Stimulated activated CD8-positive, alpha-beta memory T cell treated with anti-CD3 and anti-CD28 coated beads, Interleukin-4, amount 100 ng/mL, for 1 hour (primary cell): ENCODE data around the gene CSNK1E.
"Not testable (repeated sequence)": the region's sequence is repeated elsewhere in the genome, so short reads cannot be mapped to it uniquely, and the experiment has no call there.

Experiments
- DNase-seq, 2 donors: peaks; one replicate each; pipeline ENCODE4 v3.0.0-alpha.2; 2020; ENCODE audit warnings: low read depth in 2 of 2, low spot score in 1 of 2

Gene CSNK1E

GRCh38 chr22:38317122-38317994 lies at the start of gene CSNK1E:
Gene CSNK1E, minus strand, starts transcription at chr22:38317433. Its CDS starts 3,276 bp downstream, at chr22:38314157.
- DNase-seq: peak in 1 of 2 donors; percentile 45

DNA sequence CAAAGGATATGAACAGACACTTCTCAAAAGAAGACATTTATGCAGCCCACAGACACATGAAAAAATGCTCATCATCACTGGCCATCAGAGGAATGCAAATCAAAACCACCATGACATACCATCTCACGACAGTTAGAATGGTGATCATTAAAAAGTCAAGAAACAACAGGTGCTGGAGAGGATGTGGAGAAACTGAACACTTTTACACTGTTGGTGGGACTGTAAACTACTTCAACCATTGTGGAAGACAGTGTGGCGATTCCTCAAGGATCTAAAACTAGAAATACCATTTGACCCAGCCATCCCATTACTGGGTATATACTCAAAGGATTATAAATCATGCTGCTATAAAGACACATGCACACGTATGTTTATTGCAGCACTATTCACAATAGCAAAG lies 48.6 kb upstream of the CSNK1E start:
- not testable (repeated sequence) for DNase-seq

GRCh38 chr22:38365174-38365573 lies 47.9 kb upstream of the CSNK1E start:
- not testable (repeated sequence) for DNase-seq

GRCh38 chr22:38360560-38360959 lies 43.3 kb upstream of the CSNK1E start:
- DNase-seq: not testable (repeated sequence)

DNA sequence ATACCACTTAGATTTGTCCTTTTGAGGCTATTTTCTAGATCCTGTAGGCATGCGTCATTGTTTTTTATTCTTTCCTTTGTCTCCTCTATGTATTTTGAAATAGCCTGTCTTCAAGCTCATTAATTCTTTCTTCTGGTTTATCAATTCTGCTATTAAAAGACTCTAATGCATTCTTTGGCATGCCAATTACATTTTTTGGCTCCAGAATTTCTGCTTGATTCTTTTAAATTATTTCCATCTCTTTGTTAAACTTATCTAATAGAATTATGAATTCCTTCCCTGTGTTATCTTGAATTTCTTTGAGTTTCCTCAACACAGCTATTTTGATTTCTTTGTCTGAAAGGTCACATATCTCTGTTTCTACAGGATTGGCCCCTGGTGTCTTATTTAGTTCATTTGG lies 42.6 kb upstream of the CSNK1E start:
- not testable (repeated sequence) for DNase-seq

DNA sequence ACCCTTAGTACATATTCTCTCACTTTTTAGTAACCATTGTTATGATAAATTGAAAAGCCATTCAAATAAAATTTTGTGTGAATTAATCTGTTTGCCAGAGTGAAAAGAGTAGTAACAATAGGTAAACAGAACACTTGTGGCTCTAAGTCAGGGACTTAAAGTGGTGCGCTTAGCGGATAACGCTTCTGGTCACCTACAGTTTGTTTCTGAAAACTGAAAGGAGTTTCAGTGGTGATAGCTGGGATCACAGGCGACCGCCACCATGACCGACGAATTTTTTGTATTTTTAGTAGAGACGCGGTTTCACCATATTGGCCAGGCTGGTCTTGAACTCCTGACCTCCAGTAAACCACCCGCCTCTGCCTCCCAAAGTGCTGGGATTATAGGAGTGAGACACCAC lies 40.7 kb upstream of the CSNK1E start:
- DNase-seq: not testable (repeated sequence)

GRCh38 chr22:38355275-38355674 lies 38.0 kb upstream of the CSNK1E start:
- DNase-seq: no peak

DNA sequence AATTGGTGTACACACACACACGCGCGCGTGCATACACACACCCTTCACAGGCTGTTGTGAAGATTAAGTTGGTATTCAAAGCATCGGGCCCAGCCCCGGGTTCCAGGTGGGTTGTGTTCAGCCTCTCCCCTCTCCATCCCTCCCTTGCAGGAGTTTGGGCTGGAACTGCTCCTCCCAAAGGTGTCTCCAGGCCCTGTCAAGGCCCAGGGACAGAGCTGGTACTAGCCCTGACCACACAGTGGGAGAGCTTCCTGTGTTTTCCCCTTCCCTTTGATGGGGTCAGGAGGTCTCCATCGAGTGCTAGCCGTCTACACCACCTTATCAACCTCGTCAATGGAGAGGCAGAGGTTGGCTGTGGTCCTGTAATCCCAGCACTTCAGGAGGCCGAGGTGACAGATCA lies 36.5 kb upstream of the CSNK1E start:
- DNase-seq: no peak

- peak; percentile 40 to 43 for DNase-seq
These were observed 36.0 kb upstream of the CSNK1E start for GRCh38 chr22:38353142-38353629.

DNA sequence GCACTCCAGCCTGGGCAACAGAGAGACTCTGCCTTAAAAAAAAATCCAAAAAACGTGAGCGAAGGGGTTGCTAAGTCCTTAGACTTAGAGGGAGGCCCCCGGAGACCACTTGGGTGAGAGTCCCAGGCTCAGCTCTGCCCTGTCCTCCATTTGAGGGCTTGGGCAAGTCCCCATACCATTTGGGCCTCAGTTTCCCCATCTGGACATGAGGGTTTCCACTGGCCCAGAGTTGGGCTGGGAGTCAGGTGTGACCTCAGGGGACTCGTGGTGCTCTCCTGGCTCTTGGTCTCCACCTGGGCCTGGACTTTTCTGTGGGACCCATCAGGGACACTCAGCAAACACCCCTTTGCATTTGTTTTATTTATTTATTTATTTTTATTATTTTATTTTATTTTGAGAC lies 35.2 kb upstream of the CSNK1E start:
- DNase-seq: no peak

DNA sequence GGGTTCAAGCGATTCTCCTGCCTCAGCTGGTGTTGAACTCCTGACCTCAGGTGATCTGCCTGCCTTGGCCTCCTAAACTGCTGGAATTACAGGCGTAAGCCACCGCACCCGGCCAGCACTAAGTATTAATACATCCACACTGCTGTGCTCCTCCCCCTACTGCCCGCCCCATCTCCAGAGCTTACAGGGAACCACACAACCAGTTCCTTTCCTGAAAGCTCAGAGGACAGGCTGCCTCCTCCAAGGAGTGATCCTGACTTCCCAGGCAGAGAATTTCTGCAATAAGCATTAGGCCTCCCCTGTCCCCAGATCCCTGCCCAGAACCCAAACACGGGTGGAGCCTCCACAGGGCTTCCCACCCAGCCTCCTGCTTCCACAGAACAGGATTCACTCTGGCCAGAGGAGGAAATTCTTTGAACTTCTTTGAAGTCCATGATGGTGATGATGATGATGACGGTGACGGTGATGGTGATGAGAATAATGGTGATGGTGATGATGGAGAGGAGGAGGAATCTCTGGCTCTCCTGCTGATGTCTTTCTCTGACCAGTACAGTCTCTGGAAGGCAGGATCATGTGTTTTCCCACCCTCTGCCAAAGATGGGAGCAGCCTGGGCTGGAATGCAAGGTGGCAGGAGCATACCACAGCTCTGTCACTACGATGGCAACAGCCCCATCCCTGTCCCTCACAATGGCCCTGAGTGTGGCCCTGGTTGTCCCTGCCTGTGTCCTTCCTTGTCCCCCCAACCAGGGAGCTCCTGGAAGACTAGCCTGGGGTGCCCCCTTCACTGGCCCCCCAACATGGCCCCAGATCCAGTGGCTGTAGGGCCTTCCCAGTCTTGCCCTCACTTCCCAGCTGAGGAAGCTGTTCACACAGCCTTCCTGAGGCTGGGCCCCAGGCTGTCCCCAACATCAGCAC lies 33.5 kb upstream of the CSNK1E start:
- DNase-seq: no peak

DNA sequence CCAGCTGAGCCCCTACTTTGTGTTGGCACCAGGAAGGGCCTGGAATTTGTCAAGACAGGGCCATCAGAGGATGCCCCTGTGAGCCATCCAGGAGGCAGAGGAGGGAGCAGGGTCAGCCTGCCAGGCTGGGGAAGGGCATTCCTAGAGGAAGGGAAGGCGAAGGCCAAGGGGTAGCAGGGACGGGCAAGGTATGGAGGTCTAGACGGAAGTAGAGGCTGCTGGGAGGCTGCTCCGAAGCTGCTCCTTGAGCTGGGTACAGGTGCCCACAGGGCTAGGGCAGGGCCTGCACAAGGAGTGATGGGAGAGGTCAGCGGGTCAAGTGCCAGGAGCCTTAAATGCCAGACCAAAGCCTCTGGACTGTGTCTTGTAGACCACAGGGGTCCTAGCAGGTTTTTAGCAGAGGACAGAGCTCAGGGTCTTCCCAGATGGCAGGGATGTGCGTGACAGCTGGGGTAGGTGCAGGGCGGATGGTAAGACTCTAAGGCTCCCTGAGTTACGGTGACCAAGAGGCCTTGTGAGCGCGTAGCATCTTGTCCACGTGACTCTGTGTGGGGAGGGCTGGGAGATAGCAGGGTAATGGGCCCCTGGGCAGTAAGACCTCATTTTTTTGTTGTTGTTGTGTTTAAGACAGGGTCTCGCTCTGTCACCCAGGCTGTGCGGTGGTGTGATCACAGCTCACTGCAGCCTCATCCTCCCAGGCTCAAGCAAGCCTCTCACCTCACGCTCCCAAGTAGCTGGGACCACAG lies 31.7 kb upstream of the CSNK1E start:
- no peak for DNase-seq

GRCh38 chr22:38347944-38348750 lies 30.9 kb upstream of the CSNK1E start:
- no peak for DNase-seq

DNA sequence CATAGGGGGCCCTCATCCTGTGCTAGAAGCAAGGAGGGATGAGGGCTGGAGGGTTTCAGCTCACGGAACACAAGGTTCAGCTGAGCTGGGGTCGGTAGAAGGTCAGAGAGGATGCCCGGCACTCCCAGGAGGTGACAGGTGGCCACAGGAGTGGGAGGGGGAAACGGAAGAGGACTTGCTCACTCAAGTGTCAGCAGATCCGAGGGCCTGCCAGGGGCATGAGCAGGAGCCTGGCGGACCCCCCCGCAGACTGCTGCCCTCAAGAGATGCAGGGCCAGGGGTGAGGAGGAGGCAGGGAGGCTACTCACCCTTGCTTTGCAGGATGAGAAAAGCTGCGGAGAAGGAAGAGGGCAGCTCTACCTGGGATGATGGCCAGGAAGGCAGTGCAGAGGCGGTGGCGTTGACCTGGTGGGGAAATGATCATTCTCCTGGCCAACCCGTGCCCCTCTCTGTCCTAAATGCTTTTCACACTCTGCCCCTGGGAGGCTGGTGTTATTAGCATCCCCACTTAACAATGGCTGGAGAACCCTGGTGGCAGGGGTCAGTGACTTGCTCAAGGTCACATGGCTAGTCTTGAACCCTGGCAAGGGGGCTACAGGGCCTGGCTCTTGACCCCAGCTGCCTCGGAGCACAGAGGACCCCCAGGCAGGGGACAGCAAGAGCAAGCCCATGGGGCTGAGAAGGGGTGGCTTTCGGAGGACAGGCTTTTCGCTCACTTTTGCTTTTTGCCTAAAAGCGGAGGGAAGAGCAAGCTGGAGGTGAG lies 30.1 kb upstream of the CSNK1E start:
- no peak for DNase-seq

DNA sequence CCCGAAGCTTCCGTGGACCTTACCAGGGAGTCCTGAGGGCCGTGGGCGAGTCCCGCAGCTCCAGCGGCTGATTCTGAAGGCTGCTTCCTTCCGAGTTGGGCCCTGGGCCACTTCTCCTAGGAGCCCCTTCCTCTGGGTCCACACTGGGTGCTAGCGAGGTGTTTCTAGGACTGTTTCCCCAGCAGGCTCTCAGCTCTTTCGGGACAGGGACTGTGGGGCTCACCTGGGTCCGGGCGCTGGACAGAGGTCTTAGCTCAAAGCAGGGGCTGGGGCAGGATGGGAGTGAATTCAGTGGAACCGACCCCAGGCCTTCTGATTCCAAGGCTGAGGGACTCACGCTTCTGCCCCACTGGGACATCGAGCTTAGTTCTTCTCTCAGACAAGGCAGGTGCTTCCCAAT lies 29.3 kb upstream of the CSNK1E start:
- no peak for DNase-seq

GRCh38 chr22:38345782-38346181 lies 28.5 kb upstream of the CSNK1E start:
- DNase-seq: no peak

- DNase-seq: not testable (repeated sequence)
These were observed 22.7 kb upstream of the CSNK1E start for GRCh38 chr22:38339893-38340292.

DNA sequence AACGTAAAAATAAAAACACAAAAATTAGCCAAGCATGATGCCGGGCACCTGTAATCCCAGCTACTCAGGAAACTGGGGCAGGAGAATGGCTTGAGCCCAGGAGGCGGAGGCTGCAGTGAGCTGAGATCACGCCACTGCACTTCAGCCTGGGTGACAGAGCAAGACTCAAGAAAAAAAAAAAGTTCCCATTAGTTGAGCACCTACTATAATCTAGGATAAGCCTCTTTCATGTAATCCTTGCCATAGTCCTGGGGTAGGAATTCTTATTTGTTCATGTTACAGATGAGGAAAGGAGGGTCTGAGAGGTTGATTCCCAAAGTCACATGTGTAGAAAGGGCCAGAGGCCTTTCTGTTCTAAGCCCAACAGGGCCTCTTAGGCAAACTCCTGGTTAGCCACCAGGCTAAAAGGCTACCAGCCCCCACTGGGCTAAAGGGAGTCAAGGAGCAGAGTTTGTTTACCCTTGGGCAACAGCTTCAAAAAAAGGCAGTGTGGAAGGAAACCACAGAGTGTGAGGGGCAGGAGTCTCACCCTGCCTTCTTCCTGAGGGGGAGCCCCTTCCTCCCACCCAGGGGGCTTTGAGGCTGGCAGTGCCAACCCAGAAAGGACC lies 21.6 kb upstream of the CSNK1E start:
- DNase-seq: no peak

DNA sequence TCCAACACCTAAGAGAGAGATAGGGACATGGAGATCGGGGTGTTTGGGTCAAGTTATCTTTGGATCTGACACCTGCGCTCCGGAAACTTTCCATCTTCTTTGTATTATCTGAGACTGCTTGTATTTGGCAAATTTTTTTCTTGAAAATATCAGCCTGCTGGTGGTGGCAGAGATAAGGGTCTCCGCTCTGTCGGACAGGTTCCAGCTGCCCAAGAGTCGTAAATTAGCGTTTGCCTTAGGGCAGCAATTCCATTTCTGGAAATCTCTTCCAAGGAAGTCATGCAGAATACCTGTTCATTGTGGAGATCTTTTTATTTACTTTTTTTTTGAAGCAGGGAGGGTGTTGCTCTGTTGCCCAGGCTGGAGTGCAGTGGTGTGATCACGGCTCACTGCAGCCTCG lies 19.5 kb upstream of the CSNK1E start:
- DNase-seq: no peak
